Stimulated activated CD4-positive, alpha-beta T cell treated with anti-CD3 and anti-CD28 coated beads, Interleukin-4, amount 100 ng/mL, for 4 hours (primary cell): ENCODE results near the gene CLNS1A.
A peak's percentile ranks its signal among the peaks of the same experiment; 100 is the strongest.
"Not testable (repeated sequence)": the region's sequence is repeated elsewhere in the genome, so short reads cannot be mapped to it uniquely, and the experiment has no call there.

Experiments used
- DNase-seq, 2 experiments: peaks; one replicate each; pipeline ENCODE4 v3.0.0-alpha.2; 2020

Gene CLNS1A

GRCh38 chr11:77637345-77638165 is at the start of gene CLNS1A:
Gene CLNS1A, minus strand, starts transcription at chr11:77637794. Its CDS starts 80 bp downstream, at chr11:77637714.
- peak; percentile 73 to 78 for DNase-seq

DNA sequence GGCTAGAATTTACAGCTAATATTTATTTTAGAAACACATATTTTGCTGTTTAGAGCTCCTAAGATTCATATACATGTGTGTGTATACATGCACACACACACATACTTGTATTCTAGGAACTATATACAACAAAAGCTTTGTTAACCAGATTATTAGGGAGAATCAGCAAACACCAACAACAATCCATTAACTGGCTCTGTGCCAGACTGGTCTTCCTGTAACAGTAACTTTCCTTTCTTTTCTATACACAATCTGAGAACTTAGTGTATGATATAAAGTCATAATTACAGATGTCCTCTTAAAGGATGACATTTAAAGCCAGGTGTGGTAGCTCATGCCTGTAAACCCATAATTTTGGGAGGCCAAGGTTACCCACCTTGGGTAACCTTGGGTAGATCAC is 49.5 kb upstream of the CLNS1A start:
- DNase-seq: no peak

DNA sequence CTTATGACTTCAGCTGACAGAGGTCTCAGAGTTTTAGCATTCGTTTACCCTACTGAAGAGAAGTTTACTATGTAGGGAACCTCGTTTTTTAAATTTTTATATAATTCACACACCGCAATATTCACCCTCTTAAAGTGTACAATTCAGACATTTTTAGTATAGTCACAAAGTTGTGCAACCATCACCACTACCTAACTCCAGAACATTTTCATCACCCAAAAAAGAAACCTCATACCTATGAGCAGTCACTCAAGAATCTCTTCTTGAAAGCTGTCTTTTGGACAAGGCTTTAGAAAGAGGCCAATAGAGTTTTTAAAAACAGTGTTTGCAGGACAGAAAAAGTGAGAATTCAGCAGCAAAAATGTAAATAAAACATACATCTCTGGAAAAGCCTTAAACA is 39.5 kb upstream of the CLNS1A start:
- no peak for DNase-seq

DNA sequence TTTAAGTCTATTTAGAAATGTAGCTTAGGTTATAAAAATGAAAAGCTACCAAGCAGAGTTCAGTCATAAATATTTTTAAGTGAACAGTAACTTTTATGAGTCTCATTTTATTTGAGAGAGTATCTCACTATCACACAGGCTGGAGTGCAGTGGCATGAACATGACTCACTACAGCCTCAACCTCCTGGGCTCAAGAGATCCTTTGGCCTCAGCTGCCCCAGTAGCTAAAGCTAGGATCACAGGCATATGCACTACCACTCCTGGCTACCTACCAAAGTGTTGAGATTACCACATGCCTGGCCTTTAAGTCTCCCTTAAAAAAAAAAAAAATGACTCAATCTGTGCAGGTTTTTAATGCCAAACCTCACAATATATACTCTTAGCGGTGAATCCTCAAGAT is 34.7 kb upstream of the CLNS1A start:
- DNase-seq: no peak

- no peak for DNase-seq
Observed at GRCh38 chr11:77669848-77670511, 32.4 kb upstream of the CLNS1A start.

- DNase-seq: no peak
Observed at GRCh38 chr11:77668760-77669159, 31.2 kb upstream of the CLNS1A start.

DNA sequence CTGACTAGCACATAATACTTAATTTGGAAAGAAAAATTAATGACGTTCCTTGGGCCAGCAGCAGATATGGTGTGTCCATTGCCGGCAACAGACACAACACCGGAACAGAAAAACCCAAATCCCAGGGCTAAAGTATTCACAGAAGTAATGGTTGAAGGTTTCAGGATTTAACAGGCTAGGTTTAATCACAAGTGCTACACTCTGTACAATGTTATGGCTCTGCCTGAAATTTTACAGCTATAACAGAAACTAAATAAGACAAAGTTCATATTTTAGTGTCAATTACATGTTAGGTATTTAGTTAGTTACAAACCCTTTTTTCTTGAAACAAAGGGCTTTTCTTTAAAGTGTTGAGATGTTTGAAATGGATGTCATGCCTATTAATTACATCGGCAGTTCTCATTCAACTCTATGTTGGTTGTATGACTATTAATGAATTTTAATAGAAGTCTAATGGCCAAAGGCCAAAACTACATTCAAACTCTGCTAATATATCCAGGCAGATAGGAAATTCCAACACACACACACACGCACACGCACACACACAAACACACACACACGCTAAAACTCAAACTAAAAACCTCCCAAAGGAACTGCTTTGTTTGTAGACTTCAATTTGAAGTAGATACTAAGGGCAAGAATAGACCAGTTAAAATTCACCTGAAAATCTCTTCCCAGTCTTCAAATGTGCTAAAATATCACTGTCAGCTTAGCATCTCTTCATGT is 27.8 kb upstream of the CLNS1A start:
- no peak for DNase-seq

DNA sequence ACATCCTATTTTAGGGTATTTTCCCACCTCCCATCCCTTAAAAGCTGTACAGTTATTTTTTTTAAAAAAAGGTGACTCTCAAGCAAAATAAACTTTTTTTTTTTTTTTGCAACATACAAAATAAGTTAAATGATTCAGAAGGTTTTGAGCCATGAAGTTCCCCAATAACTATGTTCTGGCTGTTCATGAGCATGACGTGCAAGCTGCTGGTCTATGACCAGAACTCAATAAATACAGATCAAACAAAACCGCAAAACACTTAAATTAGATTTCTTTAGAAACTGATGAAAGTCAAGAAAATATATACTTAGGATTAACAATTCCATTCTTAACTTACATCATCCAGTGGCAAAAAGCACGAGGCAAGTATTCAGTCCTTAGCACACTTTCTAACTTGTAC is 24.1 kb upstream of the CLNS1A start:
- DNase-seq: no peak

- no peak for DNase-seq
Observed at GRCh38 chr11:77660947-77661346, 23.4 kb upstream of the CLNS1A start.

DNA sequence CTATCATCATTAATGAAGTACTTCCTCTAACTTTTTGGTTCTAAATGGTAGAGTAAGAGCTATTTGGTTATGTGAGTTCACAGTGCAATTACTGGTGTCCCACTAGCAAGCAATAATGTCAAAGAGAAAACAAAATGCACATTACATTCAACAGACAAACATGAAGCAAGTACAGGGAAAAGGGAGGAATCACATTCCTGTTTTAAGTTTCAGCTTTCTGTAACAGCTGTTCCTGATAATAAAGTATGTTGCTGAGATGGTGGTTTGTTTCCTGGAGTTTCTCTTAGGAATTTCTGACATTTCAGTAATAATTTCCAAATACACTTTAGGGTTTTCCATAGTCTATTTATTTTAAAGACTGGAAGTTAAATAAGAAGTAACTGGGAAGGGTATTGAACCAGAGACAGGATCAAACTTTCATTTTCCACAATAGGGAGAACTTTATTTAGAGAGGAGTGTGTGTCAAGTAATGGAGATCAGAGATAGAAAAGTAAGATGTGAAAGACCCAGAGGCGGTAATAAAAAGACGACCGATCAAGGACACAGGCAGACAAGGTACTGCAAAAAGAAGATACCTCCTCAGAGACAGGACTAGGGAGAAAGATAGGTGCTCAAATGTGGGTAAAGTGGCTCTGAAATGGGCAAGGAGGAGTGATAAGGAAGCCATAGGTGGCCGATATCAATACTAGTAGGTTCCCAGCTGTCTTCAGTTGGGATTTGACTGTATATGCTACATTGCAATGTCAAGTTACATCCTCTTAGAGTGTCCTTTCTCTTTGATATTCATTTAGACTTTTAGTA is 20.8 kb upstream of the CLNS1A start:
- no peak for DNase-seq

DNA sequence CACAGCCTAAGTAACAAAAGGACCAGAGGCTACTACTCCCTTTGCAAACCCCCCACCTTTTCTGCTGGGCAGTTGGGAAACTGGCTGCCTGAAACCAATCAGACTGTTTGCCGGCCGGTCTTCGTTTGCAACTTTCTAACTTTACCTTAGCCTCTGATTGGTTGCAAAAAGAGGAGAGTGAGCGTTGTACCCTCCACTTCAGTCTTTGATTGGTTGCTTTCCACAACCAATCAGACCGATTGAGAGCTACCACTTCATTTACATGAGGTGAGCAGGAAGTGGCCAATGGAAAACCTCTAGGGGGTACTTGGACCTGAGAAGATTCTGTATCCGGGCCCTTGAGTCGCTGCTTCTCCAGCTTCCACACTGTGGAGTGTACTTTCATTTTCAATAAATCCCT is 18.8 kb upstream of the CLNS1A start:
- DNase-seq: no peak

GRCh38 chr11:77654770-77655434 is 17.3 kb upstream of the CLNS1A start:
- no peak for DNase-seq

GRCh38 chr11:77650123-77650522 is 12.5 kb upstream of the CLNS1A start:
- DNase-seq: no peak

DNA sequence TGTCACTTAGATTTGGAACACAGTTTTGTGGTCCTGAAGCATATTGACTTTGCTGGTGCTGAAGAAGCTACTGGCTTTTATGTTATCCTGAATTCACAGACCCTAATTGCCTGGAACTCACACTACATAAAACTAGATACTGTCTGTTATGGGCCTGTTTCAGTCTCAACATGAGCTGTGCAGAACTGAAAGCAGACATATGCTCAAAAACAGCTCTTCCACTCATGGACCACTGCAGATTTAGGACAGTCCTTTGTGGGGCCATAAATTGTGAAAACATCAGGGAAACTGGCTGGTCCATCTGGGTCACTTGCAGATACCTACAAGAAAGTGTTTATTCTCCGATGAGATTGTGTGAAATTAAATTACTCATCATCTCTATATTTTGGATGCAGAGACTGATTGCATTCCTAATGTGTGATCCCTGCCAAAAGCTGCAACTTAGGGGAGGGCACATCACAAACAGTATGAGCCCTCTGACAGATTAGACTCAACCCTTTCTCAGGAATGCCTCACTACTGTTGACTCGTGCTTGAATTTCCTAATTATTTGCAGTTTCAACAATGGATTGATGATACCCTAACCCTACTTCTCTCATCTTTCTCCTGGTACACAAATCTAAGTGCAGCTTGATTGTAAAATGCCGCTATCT is 10.2 kb upstream of the CLNS1A start:
- no peak for DNase-seq

DNA sequence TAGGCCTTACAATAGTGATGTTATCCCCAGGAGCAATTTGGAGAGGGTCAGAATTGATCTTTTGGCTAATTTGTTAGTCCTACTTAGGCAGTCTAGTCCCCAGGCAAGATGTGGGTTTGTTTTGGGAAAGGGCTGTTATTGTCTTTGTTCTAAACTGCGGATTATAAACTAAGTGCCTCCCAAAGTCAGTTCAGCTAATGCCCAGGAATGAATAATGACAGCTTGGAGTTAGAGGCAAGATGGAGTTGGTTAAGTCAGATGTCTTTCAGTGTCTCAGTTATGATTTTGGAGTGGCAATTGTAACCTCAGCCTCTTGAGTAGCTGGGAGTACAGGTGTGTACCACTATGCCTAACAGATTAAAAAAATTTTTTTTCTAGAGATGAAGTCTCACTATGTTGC is 7.3 kb upstream of the CLNS1A start:
- DNase-seq: no peak

DNA sequence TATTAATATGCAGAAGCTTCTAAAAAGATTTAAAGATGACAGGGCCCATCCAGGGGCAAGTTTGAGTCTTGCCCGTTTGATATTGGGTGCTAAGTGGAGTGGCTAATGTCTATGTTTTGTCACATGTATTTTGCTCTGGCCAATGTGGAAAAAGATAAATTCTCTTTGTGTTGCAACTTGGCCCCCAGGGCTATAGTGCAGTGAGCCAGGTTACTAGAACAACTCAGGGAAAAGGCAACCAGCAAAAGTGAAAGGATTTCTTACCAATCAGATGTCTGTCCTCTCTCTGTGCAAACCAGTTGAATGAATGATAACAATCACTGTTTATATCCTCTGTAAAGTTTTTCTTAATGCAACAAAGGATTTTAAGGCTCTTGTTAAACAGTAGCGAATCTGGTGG is 4.6 kb upstream of the CLNS1A start:
- no peak for DNase-seq

GRCh38 chr11:77636731-77637344 is 756 bp downstream of the CLNS1A start:
- DNase-seq: no peak

- not testable (repeated sequence) for DNase-seq
Observed at GRCh38 chr11:77633926-77634325, 3.7 kb downstream of the CLNS1A start.

GRCh38 chr11:77630157-77630710 is 7.4 kb downstream of the CLNS1A start:
- DNase-seq: no peak

GRCh38 chr11:77619576-77620198 is 17.9 kb downstream of the CLNS1A start:
- no peak for DNase-seq

GRCh38 chr11:77617892-77618291 is 19.7 kb downstream of the CLNS1A start:
- no peak for DNase-seq
